OCI-LY7 (cell line): ENCODE measurements around the gene SIGLEC1. TPM values are rescaled to one million over a fixed set of nuclear protein-coding genes. Genes with fewer than 3 reads are reported as not detected.

Source experiments
- BruUV-seq: library from RNA; stranded (reverse); fragments of 400-500 nt; replicated peaks from 2 replicates; lab custom pipeline; 2021; lab: Mats Ljungman, UMichigan
- CTCF ChIA-PET: fragments of 300-600 bp; sonication (Branson Sonifier 250); formaldehyde crosslinking; loops from one replicate; lab custom pipeline; 2022; ENCODE audit warnings: antibody characterized with exemption; ENCODE audit not compliant: unreplicated experiment; lab: Charles Lee
- POLR2A ChIA-PET: fragments of 300-600 bp; sonication (Branson Sonifier 250); formaldehyde crosslinking; loops from one replicate; lab custom pipeline; 2022; ENCODE audit warnings: antibody characterized with exemption; lab: Charles Lee
- DNase-seq: peaks from one replicate; pipeline ENCODE4 v3.0.0-alpha.2; 2015; ENCODE audit warnings: low spot score
- H2AFZ ChIP-seq: fragments of 200-600 bp; sonication (generic), shearing (Covaris generic); 2 replicates; pipeline ENCODE4 v1.6.1; 2014; ENCODE audit warnings: mild to moderate bottlenecking, antibody characterized with exemption, low read length, moderate library complexity
- H3K27ac ChIP-seq: fragments of 200-600 bp; sonication (generic); 2 replicates; pipeline ENCODE4 v1.5.1; 2014; ENCODE audit warnings: mixed run types, low read depth, mild to moderate bottlenecking, moderate library complexity, low read length, inconsistent platforms; ENCODE audit not compliant: poor library complexity, severe bottlenecking
- H3K36me3 ChIP-seq: fragments of 200-600 bp; sonication (generic); 2 replicates; pipeline ENCODE4 v1.6.1; 2014; ENCODE audit warnings: mild to moderate bottlenecking, antibody characterized with exemption, low read length, moderate library complexity, mixed read lengths; ENCODE audit not compliant: insufficient read depth
- H3K4me1 ChIP-seq: fragments of 200-600 bp; sonication (generic); 2 replicates; pipeline ENCODE4 v1.5.1; 2014; ENCODE audit warnings: mild to moderate bottlenecking, low read length; ENCODE audit not compliant: insufficient read depth, poor library complexity, severe bottlenecking
- H3K4me2 ChIP-seq: fragments of 200-600 bp; sonication (generic); 2 replicates; pipeline ENCODE4 v1.6.1; 2014; ENCODE audit warnings: mild to moderate bottlenecking, low read length
- H3K4me3 ChIP-seq: fragments of 200-600 bp; sonication (generic); 2 replicates; pipeline ENCODE4 v1.5.1; 2014; ENCODE audit warnings: mild to moderate bottlenecking, low read depth, low read length; ENCODE audit not compliant: poor library complexity, severe bottlenecking
- H3K79me2 ChIP-seq: fragments of 200-600 bp; sonication (generic); 2 replicates; pipeline ENCODE4 v1.6.1; 2016; ENCODE audit warnings: low read depth, mild to moderate bottlenecking, low read length, moderate library complexity, mixed read lengths; ENCODE audit not compliant: insufficient read depth
- H3K9me2 ChIP-seq: fragments of 200-600 bp; sonication (generic); 2 replicates; pipeline ENCODE4 v1.6.1; 2016; ENCODE audit warnings: mild to moderate bottlenecking, low read length, mixed read lengths; ENCODE audit not compliant: insufficient read depth
- H3K9me3 ChIP-seq: fragments of 200-600 bp; sonication (generic); 2 replicates; pipeline ENCODE4 v1.6.1; 2014; ENCODE audit warnings: mild to moderate bottlenecking, mixed run types, low read length, mixed read lengths
- H4K20me1 ChIP-seq: fragments of 200-600 bp; sonication (generic); 2 replicates; pipeline ENCODE4 v1.6.1; 2014; ENCODE audit warnings: mild to moderate bottlenecking, antibody characterized with exemption, low read length, moderate library complexity, mixed read lengths; ENCODE audit not compliant: insufficient read depth
- CTCF ChIP-seq: fragments of 200-600 bp; sonication (generic); conservative IDR thresholded peaks from 2 replicates; pipeline ENCODE4 v1.5.1; 2014; ENCODE audit warnings: mild to moderate bottlenecking, antibody characterized with exemption, low read length, moderate library complexity, mixed read lengths
- EZH2phosphoT487 ChIP-seq: fragments of 200-600 bp; sonication (generic); IDR thresholded peaks from 2 replicates; pipeline ENCODE4 v1.6.1; 2018; ENCODE audit warnings: low read depth, borderline replicate concordance, mild to moderate bottlenecking, mixed run types, antibody characterized with exemption, low read length, moderate library complexity, mixed read lengths
- intact Hi-C: fragments of 100-400 bp; cut with micrococcal nuclease; formaldehyde crosslinking; loops from one replicate; pipeline ENCODE4 v1.10.0; 2022; ENCODE audit not compliant: unreplicated experiment
- total RNA-seq, 2 experiments: library from RNA; depleted of rRNA in 1 of 2; stranded (reverse); fragments of >200 nt in 1 of 2; shearing (Covaris generic) in 1 of 2; gene quantifications; 2 replicates each; pipeline ENCODE4 v1.2.3, GENCODE V29; 2014 to 2022

SIGLEC1 gene
- total RNA-seq, 2 experiments from 2014 or later, result 0.11 TPM; not detected in 1

GRCh38 chr20:3739054-3739925, 26.9 kb upstream of the SIGLEC1 start:
- H3K9me2 ChIP-seq, result no peaks in the 10 kb centered on the region
- no peak for DNase-seq
- no peaks in the 10 kb centered on the region for H3K36me3 ChIP-seq
- H2AFZ ChIP-seq, result no peak overlapping the region
- no TSS peak for BruUV-seq
- no peaks in the 10 kb centered on the region for H3K9me3 ChIP-seq
- CTCF ChIA-PET, result no interaction called here
- POLR2A ChIA-PET, result no interaction called here
- TF ChIP-seq EZH2phosphoT487 (no peak), CTCF (no peak)
- H3K27ac ChIP-seq, result no peak overlapping the region
- H3K4me1 ChIP-seq, result no peaks in the 10 kb centered on the region
- no peak overlapping the region for H3K4me3 ChIP-seq
- H3K79me2 ChIP-seq, result no peaks in the 10 kb centered on the region
- no peaks in the 10 kb centered on the region for H4K20me1 ChIP-seq
- intact Hi-C loops, result no loop called here
- H3K4me2 ChIP-seq, result no peak overlapping the region

- no peaks in the 10 kb centered on the region for H3K36me3 ChIP-seq
- no peak overlapping the region for H3K4me2 ChIP-seq
- no peak overlapping the region for H3K27ac ChIP-seq
- H3K79me2 ChIP-seq, result no peaks in the 10 kb centered on the region
- no peak for TF ChIP-seq EZH2phosphoT487
- no peak for TF ChIP-seq CTCF
- CTCF ChIA-PET, result no interaction called here
- H3K4me3 ChIP-seq, result no peak overlapping the region
- no peak for DNase-seq
- no TSS peak for BruUV-seq
- POLR2A ChIA-PET, result no interaction called here
- no peaks in the 10 kb centered on the region for H3K9me3 ChIP-seq
- H3K4me1 ChIP-seq, result no peaks in the 10 kb centered on the region
- no peaks in the 10 kb centered on the region for H4K20me1 ChIP-seq
- H3K9me2 ChIP-seq, result no peaks in the 10 kb centered on the region
- intact Hi-C loops, result no loop called here
- H2AFZ ChIP-seq, result no peak overlapping the region
Observed at GRCh38 chr20:3738111-3739053, 26.0 kb upstream of the SIGLEC1 start.
